K562 (cell line): ENCODE results near the gene UHRF1. TPM values are rescaled to one million over a fixed set of nuclear protein-coding genes. Genes with fewer than 3 reads are reported as not detected.

Source experiments
- ATF1 ChIP-seq, 2 experiments: fragments of 450-650 bp in 1 of 2; IDR thresholded peaks; 2 replicates each; pipeline ENCODE4 v1.6.1; 2016; ENCODE audit warnings: missing compliant biosample characterization in 1 of 2, missing genetic modification characterization in 1 of 2
- BRF1 ChIP-seq: IDR thresholded peaks from 3 replicates; pipeline ENCODE4 v1.6.1; 2011; ENCODE audit warnings: borderline replicate concordance, mild to moderate bottlenecking; ENCODE audit not compliant: insufficient read length; ENCODE audit errors: extremely low read depth
- KDM5B ChIP-seq: fragments of 200-600 bp; sonication (generic); IDR thresholded peaks from 2 replicates; pipeline ENCODE4 v1.6.1; 2012; ENCODE audit warnings: low read depth, mild to moderate bottlenecking, moderate library complexity, low read length, control low read depth, inconsistent platforms; ENCODE audit not compliant: insufficient replicate concordance
- MCM7 ChIP-seq, 2 experiments: fragments of 450-650 bp; IDR thresholded peaks; 2 replicates each; pipeline ENCODE4 v1.6.1; 2016 to 2018
- MTF1 ChIP-seq: fragments of 250-450 bp; sonication (Bioruptor Pico); IDR thresholded peaks from 2 replicates; pipeline ENCODE4 v1.9.0; 2021; ENCODE audit warnings: moderate library complexity, mild to moderate bottlenecking, inconsistent platforms, borderline replicate concordance
- PBX2 ChIP-seq, 2 experiments: IDR thresholded peaks in 1 of 2; conservative IDR thresholded peaks in 1 of 2; 2 replicates each; pipeline ENCODE4 v1.6.1; 2016; ENCODE audit warnings: low read depth in 2 of 2, mild to moderate bottlenecking in 1 of 2, missing compliant biosample characterization in 1 of 2, missing genetic modification characterization in 1 of 2, moderate library complexity in 1 of 2
- PCBP1 ChIP-seq: fragments of 200-400 bp; formaldehyde crosslinking; IDR thresholded peaks from 2 replicates; pipeline ENCODE4 v1.6.1; 2018; ENCODE audit warnings: mild to moderate bottlenecking, low read depth, low read length; ENCODE audit not compliant: poor library complexity, severe bottlenecking
- RAD51 ChIP-seq: fragments of 450-650 bp; IDR thresholded peaks from 2 replicates; pipeline ENCODE4 v1.7.1; 2016; ENCODE audit warnings: low read depth, mild to moderate bottlenecking, borderline replicate concordance
- REST ChIP-seq, 2 experiments: fragments of 450-650 bp; formaldehyde crosslinking in 1 of 2; IDR thresholded peaks; 2 replicates each; pipeline versions ENCODE4 v1.4.0 to v1.6.1; 2014 to 2020; ENCODE audit warnings: mild to moderate bottlenecking in 2 of 2, borderline replicate concordance in 1 of 2, low read depth in 1 of 2
- TCFL5 ChIP-seq: fragments of 250-450 bp; sonication (Bioruptor Pico); conservative IDR thresholded peaks from 2 replicates; pipeline ENCODE4 v1.6.1; 2021; ENCODE audit warnings: mild to moderate bottlenecking, moderate library complexity, matching md5 sums
- WHSC1 ChIP-seq: IDR thresholded peaks from one replicate; pipeline ENCODE4 v1.6.1; 2012; ENCODE audit warnings: low read length, control low read depth, inconsistent platforms
- ZFX ChIP-seq: sonication (generic); formaldehyde crosslinking; IDR thresholded peaks from 2 replicates; pipeline ENCODE4 v1.8.0; 2022; ENCODE audit warnings: mild to moderate bottlenecking, missing genetic modification reagents, moderate library complexity
- ZNF124 ChIP-seq: sonication (generic); formaldehyde crosslinking; IDR thresholded peaks from 2 replicates; pipeline ENCODE4 v1.8.1; 2022; ENCODE audit warnings: missing genetic modification reagents
- ZNF24 ChIP-seq: fragments of 450-650 bp; IDR thresholded peaks from 2 replicates; pipeline ENCODE4 v1.6.1; 2016
- ZNF57 ChIP-seq: fragments of 450-650 bp; formaldehyde crosslinking; IDR thresholded peaks from 2 replicates; pipeline ENCODE4 v1.4.0; 2020; ENCODE audit warnings: mild to moderate bottlenecking, moderate library complexity
- polyA plus RNA-seq, 8 experiments: library from polyadenylated mRNA; depleted of rRNA in 4 of 8; stranded (reverse) in 5 of 8; unstranded in 3 of 8; fragments of >200 nt; fragmentation: Nextera tagmentation in 2 of 8; fragmentation: Illumina TruSeq in 1 of 8; extraction: Ambion mirVana in 2 of 8; extraction: Trizol in 1 of 8; gene quantifications; 2 replicates each; pipeline versions ENCODE4 v1.2.1 to v1.2.3, GENCODE V29; 2011 to 2014; ENCODE audit warnings: inconsistent platforms in 1 of 8, missing spikeins in 1 of 8
- total RNA-seq, 7 experiments: library from RNA; depleted of rRNA in 6 of 7; stranded (reverse); fragments of >200 nt in 6 of 7; fragmentation: Illumina TruSeq in 2 of 7; extraction: Trizol in 2 of 7; gene quantifications; 2 replicates each; pipeline versions ENCODE4 v1.2.1 to v1.2.3, GENCODE V29; 2011 to 2021; ENCODE audit warnings: low replicate concordance in 1 of 7

The UHRF1 gene
- total and polyA plus RNA-seq, 9 of the 15 experiments (the other 6 are each of a cell fraction or from before 2014, with no cell fraction given): 6.0 to 101 (median 30.9) TPM

GRCh38 chr19:4870025-4870700 is 39.1 kb upstream of the UHRF1 start (continued):
- TF ChIP-seq ZFX (CRISPR knock-in tag): peak; percentile 71
- TF ChIP-seq ZNF124: no peak
- TF ChIP-seq MTF1 (CRISPR knock-in tag): no peak
- no peak for TF ChIP-seq ATF1 (CRISPR knock-in tag; IDR thresholded peaks at IDR 0.05)
- TF ChIP-seq ATF1 (tag; IDR thresholded peaks at IDR 0.05): peak; percentile 72
- TF ChIP-seq WHSC1: no peak
- TF ChIP-seq ZNF57 (CRISPR knock-in tag): no peak
- no peak for TF ChIP-seq PBX2 (CRISPR knock-in tag; IDR thresholded peaks at IDR 0.05; ENCODE audit: low read depth)
- TF ChIP-seq PBX2 (tag; conservative IDR thresholded peaks at IDR 0.05; ENCODE audit: low read depth): no peak
- peak; percentile 47; the same call in 1 of the 2 replicates for TF ChIP-seq ZNF24
- no peak for TF ChIP-seq TCFL5 (CRISPR knock-in tag)
- TF ChIP-seq REST (IDR thresholded peaks at IDR 0.05; ENCODE audit: borderline replicate concordance): peak; percentile 22; the same call in 1 of the 2 replicates
- TF ChIP-seq REST (CRISPR knock-in tag; IDR thresholded peaks at IDR 0.05; ENCODE audit: low read depth): no peak
- no peak for TF ChIP-seq KDM5B
- TF ChIP-seq PCBP1: no peak
- no peak for TF ChIP-seq RAD51
- TF ChIP-seq MCM7 (IDR thresholded peaks at IDR 0.05): no peak
- no peak for TF ChIP-seq BRF1
